AG08395 (cell line): ENCODE data around the gene DNM3.
A peak's percentile ranks its signal among the peaks of the same experiment; 100 is the strongest.
"Not testable (repeated sequence)": the region's sequence is repeated elsewhere in the genome, so short reads cannot be mapped to it uniquely, and the experiment has no call there.

ENCODE experiments used
- DNase-seq: peaks from one replicate; pipeline ENCODE4 v3.0.0; 2012; ENCODE audit warnings: mixed read lengths, low spot score

The DNM3 gene

GRCh38 chr1:172024944-172025738, 183.8 kb downstream of the DNM3 start:
- DNase-seq: not testable (repeated sequence)

- DNase-seq: peak; percentile 10
Measured at GRCh38 chr1:172040466-172040865, 199.2 kb downstream of the DNM3 start.

- DNase-seq: no peak
Measured at GRCh38 chr1:172041102-172041501, 199.8 kb downstream of the DNM3 start.

GRCh38 chr1:172041742-172042141, 200.4 kb downstream of the DNM3 start:
- peak; percentile 15 for DNase-seq

GRCh38 chr1:172043900-172044299, 202.6 kb downstream of the DNM3 start:
- no peak for DNase-seq

- DNase-seq: no peak
Measured at GRCh38 chr1:172051898-172052297, 210.6 kb downstream of the DNM3 start.

- no peak for DNase-seq
Measured at GRCh38 chr1:172054172-172054571, 212.9 kb downstream of the DNM3 start.

GRCh38 chr1:172055816-172056419, 214.6 kb downstream of the DNM3 start:
- not testable (repeated sequence) for DNase-seq

GRCh38 chr1:172068334-172068733, 227.0 kb downstream of the DNM3 start:
- no peak for DNase-seq

GRCh38 chr1:172069051-172069450, 227.8 kb downstream of the DNM3 start:
- DNase-seq: no peak

GRCh38 chr1:172069534-172069933, 228.2 kb downstream of the DNM3 start:
- DNase-seq: peak; percentile 10

- DNase-seq: no peak
Measured at GRCh38 chr1:172070055-172070454, 228.8 kb downstream of the DNM3 start.

- DNase-seq: no peak
Measured at GRCh38 chr1:172071746-172072145, 230.4 kb downstream of the DNM3 start.

- not testable (repeated sequence) for DNase-seq
Measured at GRCh38 chr1:172079859-172080258, 238.6 kb downstream of the DNM3 start.

- DNase-seq: no peak
Measured at GRCh38 chr1:172083191-172083590, 241.9 kb downstream of the DNM3 start.

GRCh38 chr1:172084876-172085275, 243.6 kb downstream of the DNM3 start:
- DNase-seq: no peak

GRCh38 chr1:172085317-172085716, 244.0 kb downstream of the DNM3 start:
- DNase-seq: no peak

GRCh38 chr1:172086137-172086536, 244.8 kb downstream of the DNM3 start:
- no peak for DNase-seq

- no peak for DNase-seq
Measured at GRCh38 chr1:172088256-172088655, 247.0 kb downstream of the DNM3 start.

- peak; percentile 48 for DNase-seq
Measured at GRCh38 chr1:172089768-172090510, 248.6 kb downstream of the DNM3 start.

GRCh38 chr1:172090511-172090817, 249.2 kb downstream of the DNM3 start:
- DNase-seq: no peak

GRCh38 chr1:172095846-172096245, 254.5 kb downstream of the DNM3 start:
- DNase-seq: no peak

- no peak for DNase-seq
Measured at GRCh38 chr1:172105230-172105629, 263.9 kb downstream of the DNM3 start.
